T-helper 1 cell (primary cell): ENCODE data around the gene WDR74.
"Not testable (repeated sequence)": the region's sequence is repeated elsewhere in the genome, so short reads cannot be mapped to it uniquely, and the experiment has no call there.

Experiments
- DNase-seq, 5 donors: peaks; one replicate each; pipeline ENCODE4 v3.0.0-alpha.2; 2012 to 2020

The WDR74 gene

DNA sequence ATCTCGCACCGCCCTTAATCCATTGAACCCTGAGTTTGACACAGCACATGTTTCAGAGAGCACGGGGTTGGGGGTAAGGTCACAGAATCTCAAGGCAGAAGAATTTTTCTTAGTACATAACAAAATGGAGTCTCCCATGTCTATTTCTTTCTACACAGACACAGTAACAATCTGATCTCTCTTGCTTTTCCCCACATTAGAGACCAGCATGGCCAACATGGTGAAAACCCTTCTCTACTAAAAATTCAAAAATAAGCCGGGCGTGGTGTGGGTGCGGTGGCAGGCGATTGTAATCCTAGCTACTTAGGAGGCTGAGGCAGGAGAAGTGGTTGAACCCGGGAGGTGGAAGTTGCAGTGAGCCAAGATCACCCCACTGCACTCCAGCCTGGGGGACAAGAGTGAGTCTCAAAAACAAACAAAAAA, 19.9 kb upstream of the WDR74 start:
- not testable (repeated sequence) for DNase-seq

- DNase-seq: no peak
These were observed 18.8 kb upstream of the WDR74 start for GRCh38 chr11:62858201-62858600.

DNA sequence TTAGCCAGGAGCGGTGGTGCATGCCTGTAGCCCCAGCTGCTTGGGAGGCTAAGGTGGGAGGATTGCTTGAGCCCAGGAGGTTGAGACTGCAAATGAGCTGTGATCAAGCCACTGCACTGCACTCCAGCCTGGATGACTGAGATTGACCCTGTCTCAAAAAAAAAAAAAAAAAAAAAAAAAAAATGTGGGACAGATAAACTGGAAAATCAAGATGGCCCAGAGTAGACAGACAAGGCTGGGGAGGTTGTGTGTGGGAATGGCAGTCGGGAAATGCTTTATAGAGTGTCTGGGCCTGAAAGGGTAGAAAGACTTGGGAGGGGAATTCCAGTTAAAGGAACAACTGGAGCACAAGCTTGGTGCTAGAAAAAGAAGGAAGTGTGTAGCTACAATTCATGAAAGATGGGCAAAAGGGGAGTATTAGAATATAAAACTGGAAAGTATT, 18.2 kb upstream of the WDR74 start:
- DNase-seq: no peak

DNA sequence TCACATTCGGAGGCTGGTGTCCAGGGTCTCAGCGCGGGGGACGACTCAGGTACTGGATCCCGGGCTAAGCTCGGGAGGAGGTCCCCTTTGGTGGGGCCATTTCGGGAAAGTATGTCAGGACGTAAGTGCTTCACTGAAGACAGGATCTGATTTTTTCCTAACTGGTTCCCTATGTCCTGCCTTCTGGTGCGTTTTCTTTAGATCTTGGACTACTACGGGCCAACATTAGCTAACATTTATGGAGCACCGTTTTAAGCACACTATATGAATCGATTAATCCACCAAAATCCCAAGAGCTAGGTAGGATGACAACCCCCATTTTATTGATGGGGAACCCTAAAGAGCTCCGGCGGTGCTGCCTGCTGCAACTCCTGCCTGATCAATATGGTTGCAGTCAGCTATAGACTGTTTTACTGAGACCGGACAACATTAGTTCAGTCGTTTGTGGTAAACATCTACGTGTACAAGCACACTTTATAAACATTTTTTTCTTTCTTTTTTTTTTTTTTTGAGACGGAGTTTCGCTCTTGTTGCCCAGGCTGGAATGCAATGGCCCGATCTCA, 17.0 kb upstream of the WDR74 start:
- DNase-seq: peak in 1 of 5 donors; percentile 40

- peak; percentile 93 to 99 (median 95) for DNase-seq
These were observed 16.4 kb upstream of the WDR74 start for GRCh38 chr11:62855571-62856332.

DNA sequence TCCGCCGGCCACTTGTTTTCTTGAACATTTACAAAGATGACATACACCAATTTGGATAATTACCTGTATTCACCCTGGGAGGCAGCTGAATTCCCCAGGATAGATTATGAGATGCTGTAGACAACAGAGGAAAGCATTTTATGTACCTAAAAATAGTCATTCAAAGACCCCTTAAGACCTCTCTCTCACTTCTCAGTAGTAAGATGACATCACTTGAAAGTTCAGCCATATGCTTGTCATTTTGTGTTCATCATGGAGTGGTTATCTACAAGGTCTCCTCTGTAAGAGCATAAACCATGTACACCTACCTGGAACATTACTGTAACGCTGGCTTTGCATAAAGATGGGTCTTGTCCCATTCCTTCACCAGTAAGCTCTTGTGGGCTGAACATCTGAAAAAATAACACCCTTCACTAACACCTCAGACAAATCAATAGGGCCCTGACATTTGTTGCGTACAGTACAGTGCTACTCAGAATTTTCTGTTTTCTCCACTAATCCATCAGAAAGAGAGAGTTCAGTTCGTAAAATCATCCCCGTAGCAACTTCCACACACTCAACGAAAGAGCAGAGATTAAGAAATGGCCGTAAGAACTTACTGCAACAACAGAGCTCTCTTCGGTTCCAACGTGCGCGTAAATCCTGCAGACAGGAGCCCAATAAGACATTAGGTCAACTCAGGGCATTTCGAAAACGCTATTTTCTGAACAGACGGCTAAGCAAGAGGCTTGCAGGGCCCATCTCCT, 15.6 kb upstream of the WDR74 start:
- no peak for DNase-seq

DNA sequence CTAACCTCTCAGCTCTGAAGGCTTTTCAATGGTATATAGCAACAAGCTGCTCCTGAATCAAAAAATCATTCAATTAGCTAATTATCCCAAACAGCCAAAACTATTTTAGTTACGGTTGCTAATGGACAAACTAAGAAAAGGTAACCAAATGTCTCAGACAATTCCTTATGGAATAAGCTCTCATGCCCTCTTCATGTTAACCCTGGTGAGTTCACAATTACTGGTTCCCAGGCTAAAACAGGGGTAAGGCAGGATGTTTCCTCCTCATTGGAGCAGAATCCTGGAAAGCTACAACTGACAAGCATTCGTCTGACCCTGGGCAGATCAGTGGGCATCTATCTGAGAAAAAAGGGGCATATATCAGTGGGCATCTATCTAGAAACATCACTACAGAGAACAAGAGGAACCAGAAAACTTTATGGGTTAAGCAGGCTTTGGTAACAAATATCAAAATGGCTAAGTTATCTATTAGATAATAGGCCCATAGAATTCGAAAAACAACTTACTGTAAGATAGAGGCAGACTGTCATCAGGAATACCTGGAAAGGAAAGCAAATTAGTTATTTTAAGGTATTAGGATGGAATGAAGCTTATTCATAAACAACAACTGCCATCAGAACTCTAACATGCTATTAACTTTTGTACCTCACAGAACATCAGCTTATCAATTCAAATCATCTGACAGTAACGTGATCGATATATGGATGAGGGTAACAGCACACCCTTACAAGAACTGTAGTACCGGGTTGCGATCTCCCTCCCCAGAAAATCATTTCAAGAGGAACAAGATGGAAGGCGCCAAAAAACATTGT, 14.8 kb upstream of the WDR74 start:
- no peak for DNase-seq

GRCh38 chr11:62853279-62853965, 14.0 kb upstream of the WDR74 start:
- DNase-seq: no peak

- no peak for DNase-seq
These were observed 13.3 kb upstream of the WDR74 start for GRCh38 chr11:62852523-62853188.

DNA sequence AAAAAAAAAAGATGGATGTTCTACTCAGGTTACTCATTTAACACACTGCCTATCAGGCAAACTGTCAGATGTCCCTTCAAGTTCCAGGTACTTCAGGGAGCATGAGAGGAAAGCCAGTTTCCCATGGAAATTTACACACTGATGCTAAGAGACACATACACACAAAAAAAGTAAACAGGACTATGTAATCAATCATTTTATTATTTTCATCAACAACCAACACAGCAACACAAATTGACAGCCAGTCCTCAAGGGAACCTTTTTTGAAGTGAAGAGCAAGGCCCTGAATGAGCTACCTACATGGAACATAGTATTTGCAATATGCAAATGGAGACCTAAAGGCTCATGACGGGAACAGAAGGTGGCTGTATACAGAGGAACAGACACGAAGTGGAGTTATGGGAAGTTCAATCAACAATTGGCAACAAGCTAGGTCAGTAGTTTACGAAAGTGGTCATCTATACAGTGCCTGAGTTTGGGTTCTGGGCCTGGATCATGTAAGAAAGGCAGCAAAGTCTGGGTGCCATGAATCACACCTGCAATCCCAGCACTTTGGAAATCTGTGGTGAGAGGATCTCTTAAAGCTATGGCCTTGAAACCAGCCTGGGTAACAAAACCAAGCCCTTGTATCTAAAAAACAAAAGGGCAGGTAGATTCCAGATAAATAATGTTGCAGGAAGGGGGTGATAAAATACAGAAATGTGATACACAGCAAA, 12.6 kb upstream of the WDR74 start:
- DNase-seq: no peak

GRCh38 chr11:62850911-62851806, 11.8 kb upstream of the WDR74 start:
- DNase-seq: no peak

GRCh38 chr11:62847767-62848314, 8.5 kb upstream of the WDR74 start:
- DNase-seq: no peak

- DNase-seq: no peak
These were observed 6.8 kb upstream of the WDR74 start for GRCh38 chr11:62846177-62846576.

DNA sequence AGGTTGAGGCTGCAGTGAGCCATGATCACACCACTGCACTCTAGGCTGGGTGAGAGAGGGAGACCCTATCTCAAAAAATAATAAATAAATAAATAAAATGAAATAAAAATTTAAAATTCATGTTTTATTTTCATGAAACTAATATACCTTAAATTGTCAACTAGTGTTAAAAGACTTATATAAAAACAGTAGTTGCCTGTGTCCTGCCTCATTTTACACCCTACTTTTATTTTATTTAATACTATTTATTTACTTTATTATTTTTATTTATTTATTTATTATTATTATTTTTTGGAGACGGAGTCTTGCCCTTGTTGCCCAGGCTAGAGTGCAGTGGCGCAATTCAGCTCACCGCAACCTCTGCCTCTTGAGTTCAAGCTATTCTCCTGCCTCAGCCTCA, 4.8 kb upstream of the WDR74 start:
- DNase-seq: no peak

GRCh38 chr11:62843466-62843865, 4.1 kb upstream of the WDR74 start:
- DNase-seq: no peak

- not testable (repeated sequence) for DNase-seq
These were observed 3.5 kb upstream of the WDR74 start for GRCh38 chr11:62842891-62843290.

- DNase-seq: peak in 3 of 5 donors; percentile 19 to 49 (median 21)
These were observed 2.9 kb upstream of the WDR74 start for GRCh38 chr11:62842171-62842741.

GRCh38 chr11:62841361-62842170, 2.2 kb upstream of the WDR74 start:
- DNase-seq: peak; percentile 68 to 98 (median 84)
